ENCODE results near the gene KCNMA1. TPM values are rescaled to one million over a fixed set of nuclear protein-coding genes. Genes with fewer than 3 reads are reported as not detected.
A peak's percentile ranks its signal among the peaks of the same experiment; 100 is the strongest.
"Not testable (repeated sequence)": the region's sequence is repeated elsewhere in the genome, so short reads cannot be mapped to it uniquely, and the experiment has no call there.

KCNMA1 gene
- total RNA-seq (2014; rRNA removed; shearing (Covaris generic)) = 16.1 and 23.3 TPM in 2 replicates

DNA sequence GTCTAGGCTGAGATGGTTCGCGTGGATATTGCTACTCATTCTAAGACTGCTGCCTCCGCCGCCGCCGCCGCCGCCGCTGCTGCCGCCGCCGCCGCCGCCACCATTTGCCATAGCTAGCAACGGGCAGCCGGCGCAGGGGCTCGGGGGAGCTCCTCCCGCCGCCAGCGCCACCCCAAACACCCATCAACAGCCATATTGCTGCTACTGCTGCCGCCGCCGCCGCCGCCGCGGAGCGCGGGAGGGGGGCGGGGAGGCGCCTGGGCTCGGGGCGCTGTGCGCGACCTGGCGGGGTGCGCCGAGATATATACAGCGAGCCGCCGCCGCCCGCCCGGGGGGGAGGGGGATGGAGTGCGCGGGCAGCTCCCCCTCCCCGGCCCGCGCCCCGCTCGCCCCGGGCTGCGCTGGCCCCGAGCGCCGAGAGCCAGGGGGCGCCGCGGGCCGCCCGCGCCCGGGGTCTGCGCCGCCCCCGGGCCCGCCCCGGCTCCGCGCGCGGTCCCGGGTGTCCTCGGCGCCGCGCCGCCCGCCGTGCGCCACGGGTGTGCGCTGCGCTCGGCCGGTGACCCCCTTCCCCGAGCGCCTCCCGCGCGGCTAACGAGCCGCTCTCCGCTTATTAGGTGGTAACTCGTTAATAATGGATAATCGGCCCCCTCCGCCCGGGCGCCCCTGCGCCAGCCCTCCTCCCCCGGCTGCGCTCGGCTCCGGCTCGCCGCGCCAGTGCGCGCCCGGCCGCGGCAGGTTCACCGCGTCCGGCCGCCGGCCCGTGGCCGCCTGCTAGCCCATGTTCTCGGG is at the start of gene KCNMA1:
KCNMA1 (minus strand) TSS at position 277 of the 789 bp plus-strand sequence.
- DNase-seq (ENCODE audit: low read depth) = peak; percentile 49

GRCh38 chr10:77686650-77687417 is 49.2 kb upstream of the KCNMA1 start:
- DNase-seq (ENCODE audit: low read depth) = no peak

GRCh38 chr10:77686096-77686495 is 48.5 kb upstream of the KCNMA1 start:
- no peak for DNase-seq (ENCODE audit: low read depth)

DNA sequence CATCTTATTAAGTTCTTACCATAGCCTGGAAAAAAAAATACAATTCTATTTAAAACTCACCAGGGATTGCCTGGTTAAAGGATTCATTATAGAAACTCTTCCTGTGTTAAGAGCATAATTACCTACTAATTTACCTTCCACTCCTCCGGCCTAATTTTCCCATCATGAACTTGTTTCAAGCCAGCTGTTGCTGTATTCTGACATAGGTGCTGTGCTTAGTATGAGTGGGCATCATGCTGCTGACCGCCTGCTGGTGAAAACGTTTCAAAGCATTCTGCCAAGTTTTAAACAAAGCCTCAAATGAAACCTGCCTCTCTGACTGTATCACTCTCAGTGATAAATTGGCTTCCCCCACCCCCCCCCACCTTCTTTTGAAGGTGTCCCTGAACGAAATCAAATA is 47.8 kb upstream of the KCNMA1 start:
- no peak for DNase-seq (ENCODE audit: low read depth)

- DNase-seq (ENCODE audit: low read depth) = not testable (repeated sequence)
Observed at GRCh38 chr10:77683088-77683432, 45.5 kb upstream of the KCNMA1 start.

DNA sequence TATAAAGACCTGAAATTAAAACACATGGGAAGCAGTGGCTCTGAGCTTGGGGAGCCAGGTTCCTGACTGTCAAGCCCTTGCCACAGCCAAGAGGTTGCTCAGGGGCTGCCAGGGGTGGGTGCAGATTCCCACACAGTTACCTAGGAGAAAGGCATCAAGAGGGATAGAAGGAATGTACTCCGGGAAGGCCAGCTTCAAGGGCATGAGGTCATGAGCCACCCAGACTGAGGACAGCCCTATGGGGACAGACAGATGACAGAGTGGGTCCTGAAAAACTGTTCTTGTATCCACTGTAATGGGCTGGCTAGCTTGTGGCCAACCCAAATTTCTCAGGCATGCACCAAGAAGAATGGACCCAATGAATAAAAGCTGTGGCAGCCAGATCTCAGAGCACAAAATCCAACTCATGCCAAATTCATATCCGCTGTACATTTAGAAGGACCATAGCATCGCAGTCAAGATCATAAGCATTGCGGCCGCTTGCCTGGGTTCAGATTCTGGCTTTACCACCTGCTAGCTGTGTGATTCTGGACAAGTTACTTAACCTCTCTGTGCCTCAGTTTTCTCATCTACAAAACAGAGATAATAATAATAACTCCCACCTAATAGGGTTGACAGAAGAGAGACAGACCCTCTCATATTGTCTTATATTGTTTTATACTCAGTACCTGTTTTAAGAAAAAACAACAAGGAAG is 44.9 kb upstream of the KCNMA1 start:
- DNase-seq (ENCODE audit: low read depth) = no peak

- DNase-seq (ENCODE audit: low read depth) = no peak
Observed at GRCh38 chr10:77681839-77682238, 44.2 kb upstream of the KCNMA1 start.

- no peak for DNase-seq (ENCODE audit: low read depth)
Observed at GRCh38 chr10:77680811-77681210, 43.2 kb upstream of the KCNMA1 start.

DNA sequence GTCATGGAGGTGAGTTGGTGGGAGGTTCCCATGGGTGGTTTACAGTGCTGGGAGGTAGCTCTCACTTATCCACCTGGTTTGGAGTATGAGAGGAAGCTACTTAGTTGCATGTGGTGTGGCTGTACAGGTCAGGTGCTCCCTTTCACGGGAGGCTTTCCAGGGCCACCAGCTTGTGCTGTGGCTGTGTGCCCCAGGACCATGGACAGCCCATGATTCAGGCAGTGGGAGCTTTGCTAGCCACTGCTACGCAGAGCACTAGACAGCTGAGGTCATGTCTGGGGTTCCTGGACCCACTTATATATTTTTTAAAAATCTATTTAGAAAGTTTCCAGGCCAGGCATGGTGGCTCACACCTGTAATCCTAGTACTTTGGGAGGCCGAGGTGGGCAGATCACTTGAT is 42.5 kb upstream of the KCNMA1 start:
- no peak for DNase-seq (ENCODE audit: low read depth)

DNA sequence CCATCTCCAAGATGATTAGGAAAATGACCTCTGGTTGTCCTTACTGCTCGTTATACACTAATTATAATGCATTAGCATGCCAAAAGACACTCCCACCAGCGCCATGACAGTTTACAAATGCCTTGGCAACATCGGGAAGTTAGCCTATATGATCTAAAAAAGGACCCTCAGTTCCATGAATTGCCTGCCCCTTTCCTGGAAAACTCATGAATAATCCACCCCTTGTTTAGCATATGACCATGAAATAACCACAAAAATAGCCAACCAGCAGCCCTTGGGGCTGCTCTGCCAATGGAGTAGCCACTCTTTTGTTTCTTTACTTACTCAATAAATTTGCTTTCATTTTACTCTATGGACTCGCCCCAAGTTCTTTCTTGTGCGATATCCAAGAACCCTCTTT is 41.6 kb upstream of the KCNMA1 start:
- DNase-seq (ENCODE audit: low read depth) = no peak

GRCh38 chr10:77678146-77678545 is 40.5 kb upstream of the KCNMA1 start:
- no peak for DNase-seq (ENCODE audit: low read depth)

GRCh38 chr10:77675347-77675746 is 37.7 kb upstream of the KCNMA1 start:
- no peak for DNase-seq (ENCODE audit: low read depth)

DNA sequence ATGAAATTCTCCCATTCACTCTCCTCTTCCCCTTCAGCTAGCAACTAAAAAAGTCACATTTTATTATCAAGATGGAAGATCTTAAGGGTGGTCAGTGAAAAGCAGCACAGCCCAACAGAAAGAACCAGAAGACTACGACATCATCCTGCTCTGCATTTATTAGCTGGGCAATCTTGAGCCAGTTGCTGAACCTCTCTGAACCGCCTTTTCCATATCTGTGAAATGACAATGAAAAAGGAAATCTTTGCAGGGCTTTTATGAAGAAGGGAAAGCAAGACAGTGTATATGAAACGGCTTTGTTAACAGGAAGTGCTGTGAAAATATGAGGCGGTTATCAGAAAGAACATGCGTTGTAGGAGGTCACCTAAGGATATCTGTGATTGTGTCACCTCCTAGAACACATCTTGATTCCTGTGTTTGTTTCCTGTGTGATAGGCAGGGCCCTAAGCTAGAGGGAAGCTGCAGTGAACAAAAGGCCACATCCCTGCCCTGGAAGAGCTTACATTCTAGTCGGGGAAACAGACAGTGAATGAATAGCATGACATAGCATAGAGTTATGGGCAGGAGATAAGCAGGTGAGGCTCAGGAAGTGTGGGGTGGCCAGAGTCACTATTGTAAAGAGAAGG is 36.0 kb upstream of the KCNMA1 start:
- no peak for DNase-seq (ENCODE audit: low read depth)

- DNase-seq (ENCODE audit: low read depth) = peak; percentile 87
Observed at GRCh38 chr10:77673101-77673500, 35.5 kb upstream of the KCNMA1 start.

GRCh38 chr10:77671594-77672252 is 34.1 kb upstream of the KCNMA1 start:
- no peak for DNase-seq (ENCODE audit: low read depth)

GRCh38 chr10:77670817-77671443 is 33.3 kb upstream of the KCNMA1 start:
- DNase-seq (ENCODE audit: low read depth) = no peak

DNA sequence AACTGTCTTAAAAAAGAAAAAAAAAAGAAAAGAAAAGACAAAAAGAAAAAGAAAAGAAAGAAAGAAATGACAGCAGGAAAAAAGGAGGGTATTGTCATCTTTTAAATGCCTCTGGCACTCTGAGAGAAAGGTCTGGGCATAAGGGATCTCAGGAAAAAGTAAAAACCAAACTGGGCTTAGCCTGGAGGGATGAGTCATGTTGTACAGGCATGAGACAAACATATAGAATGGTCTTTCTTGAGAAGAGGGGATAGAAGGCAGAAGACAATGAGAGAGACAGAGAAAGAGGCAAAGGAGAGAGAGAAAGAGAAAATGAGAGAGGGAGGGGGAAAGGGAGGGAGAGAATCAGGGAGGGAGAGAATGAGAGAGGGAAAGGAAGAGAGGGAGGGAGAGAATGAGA is 32.3 kb upstream of the KCNMA1 start:
- peak; percentile 30 for DNase-seq (ENCODE audit: low read depth)

- peak; percentile 36 for DNase-seq (ENCODE audit: low read depth)
Observed at GRCh38 chr10:77667426-77668324, 30.1 kb upstream of the KCNMA1 start.

GRCh38 chr10:77666821-77667220 is 29.2 kb upstream of the KCNMA1 start:
- peak; percentile 75 for DNase-seq (ENCODE audit: low read depth)

DNA sequence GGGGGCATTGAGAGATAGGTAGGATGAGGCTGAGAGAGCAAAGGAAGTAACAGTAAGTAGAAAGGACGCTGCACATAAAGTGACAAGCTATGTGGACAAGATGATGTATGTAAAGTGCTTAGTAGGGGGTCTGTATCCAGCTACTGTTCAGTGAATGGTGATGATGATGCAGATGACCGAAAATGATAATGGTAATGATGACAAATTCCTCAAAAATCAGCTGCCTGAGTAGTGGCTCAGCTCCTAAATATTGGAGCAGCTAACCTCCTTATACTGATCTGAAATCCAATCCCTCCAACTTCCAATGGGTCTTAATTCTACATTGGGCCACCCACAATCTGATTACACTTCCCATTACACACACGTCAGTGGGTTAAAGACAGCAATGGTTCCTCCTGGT is 27.1 kb upstream of the KCNMA1 start:
- DNase-seq (ENCODE audit: low read depth) = no peak
